K562 (cell line): ENCODE measurements around the gene SENP7.
"Not testable (repeated sequence)": the region's sequence is repeated elsewhere in the genome, so short reads cannot be mapped to it uniquely, and the experiment has no call there.

Experiments used
- BRCA1 ChIP-seq, 2 experiments: fragments of 450-650 bp in 1 of 2; sonication (generic) in 1 of 2; formaldehyde crosslinking in 1 of 2; IDR thresholded peaks; 2 replicates each; pipeline versions ENCODE4 v1.5.0 to v1.6.1; 2017 to 2020; ENCODE audit warnings: mild to moderate bottlenecking in 1 of 2, missing genetic modification reagents in 1 of 2
- CC2D1A ChIP-seq: fragments of 450-650 bp; IDR thresholded peaks from 2 replicates; pipeline ENCODE4 v1.6.1; 2017; ENCODE audit warnings: mild to moderate bottlenecking
- CHD1 ChIP-seq: fragments of 200-600 bp; sonication (generic); IDR thresholded peaks from one replicate; pipeline ENCODE4 v1.6.1; 2012; ENCODE audit warnings: mild to moderate bottlenecking, moderate library complexity, low read length, inconsistent platforms
- FOXM1 ChIP-seq, 2 experiments: fragments of 450-650 bp in 1 of 2; sonication (generic) in 1 of 2; formaldehyde crosslinking in 1 of 2; IDR thresholded peaks; 2 replicates each; pipeline versions ENCODE4 v1.6.1 to v1.9.0; 2017 to 2022; ENCODE audit warnings: low read depth in 2 of 2, mild to moderate bottlenecking in 2 of 2, missing genetic modification reagents in 1 of 2, moderate library complexity in 1 of 2
- KDM2B ChIP-seq: fragments of 250-450 bp; sonication (Bioruptor Pico); IDR thresholded peaks from 2 replicates; pipeline ENCODE4 v1.8.0; 2021; ENCODE audit warnings: mild to moderate bottlenecking, moderate library complexity
- POLR2G ChIP-seq: fragments of 200-400 bp; formaldehyde crosslinking; IDR thresholded peaks from 2 replicates; pipeline ENCODE4 v1.6.1; 2017; ENCODE audit warnings: low read depth, mild to moderate bottlenecking, antibody characterized with exemption, low read length, moderate library complexity
- SIN3A ChIP-seq, 2 experiments: fragments of 150-350 bp in 1 of 2; IDR thresholded peaks; 2 replicates each; pipeline ENCODE4 v1.6.1; 2011 to 2016; ENCODE audit warnings: borderline replicate concordance in 2 of 2, low read depth in 2 of 2, low read length in 2 of 2, mild to moderate bottlenecking in 2 of 2, moderate library complexity in 2 of 2; ENCODE audit not compliant: control insufficient read depth in 1 of 2
- TCF7L2 ChIP-seq: fragments of 150-350 bp; IDR thresholded peaks from 2 replicates; pipeline ENCODE4 v1.6.1; 2016; ENCODE audit warnings: low read depth, mild to moderate bottlenecking, low read length, moderate library complexity
- ZNF239 ChIP-seq: fragments of 250-450 bp; sonication (Bioruptor Pico); IDR thresholded peaks from 2 replicates; pipeline ENCODE4 v1.4.0; 2020; ENCODE audit warnings: mild to moderate bottlenecking
- ZNF253 ChIP-seq: fragments of 250-450 bp; sonication (Bioruptor Pico); conservative IDR thresholded peaks from 2 replicates; pipeline ENCODE4 v1.6.1; 2021; ENCODE audit warnings: mild to moderate bottlenecking
- TF ChIP-seq, protein P1 (sequence below): sonication (generic); formaldehyde crosslinking; IDR thresholded peaks from 2 replicates; pipeline ENCODE4 v1.9.0; 2022; ENCODE audit warnings: mild to moderate bottlenecking, missing genetic modification reagents
- TF ChIP-seq, protein P2 (sequence below), 3 experiments: IDR thresholded peaks in 2 of 3; conservative IDR thresholded peaks in 1 of 3; 2 replicates each; pipeline ENCODE4 v1.5.1; 2011 to 2012; ENCODE audit warnings: low read length in 3 of 3, mild to moderate bottlenecking in 3 of 3, control low read depth in 2 of 3, improper control_type of control experiment in 1 of 3, inconsistent platforms in 1 of 3, low read depth in 1 of 3, mixed read lengths in 1 of 3, moderate library complexity in 1 of 3; ENCODE audit not compliant: insufficient read depth in 2 of 3
- TF ChIP-seq, protein P3 (sequence below), 2 experiments: fragments of 450-650 bp; formaldehyde crosslinking in 1 of 2; IDR thresholded peaks; 2 replicates each; pipeline versions ENCODE4 v1.4.0 to v1.6.1; 2014 to 2020; ENCODE audit warnings: mild to moderate bottlenecking in 2 of 2, borderline replicate concordance in 1 of 2, low read depth in 1 of 2
- TF ChIP-seq, protein P4 (sequence below), 2 experiments: fragments of 200-800 bp in 1 of 2; sonication (Bioruptor generic) in 1 of 2; sonication (generic) in 1 of 2; formaldehyde crosslinking in 1 of 2; IDR thresholded peaks in 1 of 2; conservative IDR thresholded peaks in 1 of 2; 2 replicates each; pipeline versions ENCODE4 v1.5.0 to v1.6.1; 2016 to 2020; ENCODE audit warnings: missing compliant biosample characterization in 1 of 2, missing genetic modification characterization in 1 of 2, missing genetic modification reagents in 1 of 2

DNA sequence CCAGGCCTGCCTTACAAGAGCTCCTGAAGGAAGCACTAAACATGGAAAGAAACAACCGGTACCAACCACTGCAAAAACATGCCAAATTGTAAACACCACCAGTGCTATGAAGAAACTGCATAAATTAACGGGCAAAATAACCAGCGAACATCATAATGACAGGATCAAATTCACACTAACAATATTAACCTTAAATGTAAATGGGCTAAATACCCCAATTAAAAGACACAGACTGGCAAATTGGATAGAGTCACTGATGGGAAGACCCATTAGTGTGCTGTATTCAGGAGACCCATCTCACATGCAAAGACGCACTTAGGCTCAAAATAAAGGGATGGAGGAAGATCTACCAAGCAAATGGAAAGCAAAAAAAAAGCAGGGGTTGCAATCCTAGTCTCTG, 44.3 kb downstream of the SENP7 start:
- TF ChIP-seq, protein P1, sequence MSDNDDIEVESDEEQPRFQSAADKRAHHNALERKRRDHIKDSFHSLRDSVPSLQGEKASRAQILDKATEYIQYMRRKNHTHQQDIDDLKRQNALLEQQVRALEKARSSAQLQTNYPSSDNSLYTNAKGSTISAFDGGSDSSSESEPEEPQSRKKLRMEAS (CRISPR knock-in tag), result not testable (repeated sequence)
- TF ChIP-seq KDM2B; SIN3A (IDR thresholded peaks at IDR 0.05; ENCODE audit: borderline replicate concordance in 2 of 2, control insufficient read depth in 1 of 2, low read depth in 2 of 2, low read length in 2 of 2); ZNF239 (CRISPR knock-in tag); POLR2G; CHD1; ZNF253; BRCA1 (IDR thresholded peaks at IDR 0.05); BRCA1 (CRISPR knock-in tag; IDR thresholded peaks at IDR 0.05); TCF7L2; FOXM1 (IDR thresholded peaks at IDR 0.05; ENCODE audit: low read depth); FOXM1 (CRISPR knock-in tag; IDR thresholded peaks at IDR 0.05; ENCODE audit: low read depth); CC2D1A: not testable (repeated sequence)
- TF ChIP-seq, protein P2, sequence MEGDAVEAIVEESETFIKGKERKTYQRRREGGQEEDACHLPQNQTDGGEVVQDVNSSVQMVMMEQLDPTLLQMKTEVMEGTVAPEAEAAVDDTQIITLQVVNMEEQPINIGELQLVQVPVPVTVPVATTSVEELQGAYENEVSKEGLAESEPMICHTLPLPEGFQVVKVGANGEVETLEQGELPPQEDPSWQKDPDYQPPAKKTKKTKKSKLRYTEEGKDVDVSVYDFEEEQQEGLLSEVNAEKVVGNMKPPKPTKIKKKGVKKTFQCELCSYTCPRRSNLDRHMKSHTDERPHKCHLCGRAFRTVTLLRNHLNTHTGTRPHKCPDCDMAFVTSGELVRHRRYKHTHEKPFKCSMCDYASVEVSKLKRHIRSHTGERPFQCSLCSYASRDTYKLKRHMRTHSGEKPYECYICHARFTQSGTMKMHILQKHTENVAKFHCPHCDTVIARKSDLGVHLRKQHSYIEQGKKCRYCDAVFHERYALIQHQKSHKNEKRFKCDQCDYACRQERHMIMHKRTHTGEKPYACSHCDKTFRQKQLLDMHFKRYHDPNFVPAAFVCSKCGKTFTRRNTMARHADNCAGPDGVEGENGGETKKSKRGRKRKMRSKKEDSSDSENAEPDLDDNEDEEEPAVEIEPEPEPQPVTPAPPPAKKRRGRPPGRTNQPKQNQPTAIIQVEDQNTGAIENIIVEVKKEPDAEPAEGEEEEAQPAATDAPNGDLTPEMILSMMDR (IDR thresholded peaks at IDR 0.05 in 2 of 3, conservative IDR thresholded peaks at IDR 0.05 in 1 of 3; ENCODE audit: insufficient read depth in 2 of 3, low read depth in 1 of 3, low read length in 3 of 3), result not testable (repeated sequence)
- TF ChIP-seq, protein P3, sequence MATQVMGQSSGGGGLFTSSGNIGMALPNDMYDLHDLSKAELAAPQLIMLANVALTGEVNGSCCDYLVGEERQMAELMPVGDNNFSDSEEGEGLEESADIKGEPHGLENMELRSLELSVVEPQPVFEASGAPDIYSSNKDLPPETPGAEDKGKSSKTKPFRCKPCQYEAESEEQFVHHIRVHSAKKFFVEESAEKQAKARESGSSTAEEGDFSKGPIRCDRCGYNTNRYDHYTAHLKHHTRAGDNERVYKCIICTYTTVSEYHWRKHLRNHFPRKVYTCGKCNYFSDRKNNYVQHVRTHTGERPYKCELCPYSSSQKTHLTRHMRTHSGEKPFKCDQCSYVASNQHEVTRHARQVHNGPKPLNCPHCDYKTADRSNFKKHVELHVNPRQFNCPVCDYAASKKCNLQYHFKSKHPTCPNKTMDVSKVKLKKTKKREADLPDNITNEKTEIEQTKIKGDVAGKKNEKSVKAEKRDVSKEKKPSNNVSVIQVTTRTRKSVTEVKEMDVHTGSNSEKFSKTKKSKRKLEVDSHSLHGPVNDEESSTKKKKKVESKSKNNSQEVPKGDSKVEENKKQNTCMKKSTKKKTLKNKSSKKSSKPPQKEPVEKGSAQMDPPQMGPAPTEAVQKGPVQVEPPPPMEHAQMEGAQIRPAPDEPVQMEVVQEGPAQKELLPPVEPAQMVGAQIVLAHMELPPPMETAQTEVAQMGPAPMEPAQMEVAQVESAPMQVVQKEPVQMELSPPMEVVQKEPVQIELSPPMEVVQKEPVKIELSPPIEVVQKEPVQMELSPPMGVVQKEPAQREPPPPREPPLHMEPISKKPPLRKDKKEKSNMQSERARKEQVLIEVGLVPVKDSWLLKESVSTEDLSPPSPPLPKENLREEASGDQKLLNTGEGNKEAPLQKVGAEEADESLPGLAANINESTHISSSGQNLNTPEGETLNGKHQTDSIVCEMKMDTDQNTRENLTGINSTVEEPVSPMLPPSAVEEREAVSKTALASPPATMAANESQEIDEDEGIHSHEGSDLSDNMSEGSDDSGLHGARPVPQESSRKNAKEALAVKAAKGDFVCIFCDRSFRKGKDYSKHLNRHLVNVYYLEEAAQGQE (IDR thresholded peaks at IDR 0.05; ENCODE audit: borderline replicate concordance), result not testable (repeated sequence)
- TF ChIP-seq, protein P3 (CRISPR knock-in tag; IDR thresholded peaks at IDR 0.05; ENCODE audit: low read depth), result not testable (repeated sequence)
- TF ChIP-seq, protein P4, sequence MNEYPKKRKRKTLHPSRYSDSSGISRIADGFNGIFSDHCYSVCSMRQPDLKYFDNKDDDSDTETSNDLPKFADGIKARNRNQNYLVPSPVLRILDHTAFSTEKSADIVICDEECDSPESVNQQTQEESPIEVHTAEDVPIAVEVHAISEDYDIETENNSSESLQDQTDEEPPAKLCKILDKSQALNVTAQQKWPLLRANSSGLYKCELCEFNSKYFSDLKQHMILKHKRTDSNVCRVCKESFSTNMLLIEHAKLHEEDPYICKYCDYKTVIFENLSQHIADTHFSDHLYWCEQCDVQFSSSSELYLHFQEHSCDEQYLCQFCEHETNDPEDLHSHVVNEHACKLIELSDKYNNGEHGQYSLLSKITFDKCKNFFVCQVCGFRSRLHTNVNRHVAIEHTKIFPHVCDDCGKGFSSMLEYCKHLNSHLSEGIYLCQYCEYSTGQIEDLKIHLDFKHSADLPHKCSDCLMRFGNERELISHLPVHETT (CRISPR knock-in tag; conservative IDR thresholded peaks at IDR 0.05 in 1 of 2, IDR thresholded peaks at IDR 0.05 in 1 of 2), result not testable (repeated sequence)
